NCI-H460 (cell line): ENCODE results near the gene ATF6. TPM values are rescaled to one million over a fixed set of nuclear protein-coding genes. Genes with fewer than 3 reads are reported as not detected.

Experiments used
- DNase-seq: peaks from one replicate; pipeline ENCODE4 v3.0.0-alpha.2; 2016; ENCODE audit warnings: low read depth; ENCODE audit errors: extremely low read depth
- total RNA-seq: library from RNA; depleted of rRNA; stranded (reverse); fragments of >200 nt; shearing (Covaris generic); gene quantifications from 2 replicates; pipeline ENCODE4 v1.2.3, GENCODE V29; 2014

Gene ATF6
- total RNA-seq, 1 experiment from 2014 or later, result 56.4 TPM

DNA sequence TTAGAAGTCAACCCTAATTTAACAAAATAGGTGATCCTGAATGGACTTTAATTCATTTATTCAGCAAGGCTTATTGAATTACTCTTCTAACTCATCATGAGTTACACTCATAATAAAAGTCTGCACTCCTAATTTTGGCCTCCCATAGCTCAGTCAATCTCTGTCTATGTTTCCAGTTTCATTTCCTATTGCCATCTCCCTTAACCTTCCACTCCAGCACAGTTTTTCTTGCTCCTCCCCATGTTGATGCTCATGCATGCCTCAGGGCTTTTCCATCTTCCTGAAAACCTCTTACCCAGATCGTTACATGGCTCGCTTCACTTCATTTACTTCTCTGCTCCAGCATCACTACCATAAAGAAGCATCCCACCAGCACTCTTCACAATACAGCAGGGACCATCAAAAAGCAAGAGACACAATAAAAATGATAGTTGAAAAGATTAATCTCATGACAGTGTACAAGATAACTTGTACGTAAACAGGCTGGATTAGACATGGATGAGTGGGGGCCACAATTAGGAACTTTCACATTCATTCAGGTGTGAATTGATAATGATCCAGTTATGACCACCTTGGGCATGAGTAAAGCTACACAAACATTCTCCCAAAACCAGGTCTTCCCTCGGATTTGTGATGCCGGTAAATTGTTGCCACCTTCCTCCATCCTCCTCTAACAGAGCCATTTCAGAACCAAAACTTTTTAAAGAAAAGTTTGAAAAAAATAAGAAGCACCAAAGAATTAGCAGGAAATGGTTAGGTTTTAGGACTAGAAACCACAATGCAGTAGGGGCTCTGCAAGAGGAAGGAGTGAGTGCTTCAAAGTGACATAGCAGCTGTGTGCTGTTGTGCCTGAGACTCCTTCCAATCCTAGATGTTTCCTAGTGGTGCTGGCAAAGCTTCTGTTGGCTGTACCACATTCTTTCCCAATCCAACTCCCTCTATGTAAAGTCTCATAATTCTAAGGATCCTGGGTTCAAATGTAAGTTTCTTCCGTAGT is 167.8 kb downstream of the ATF6 start:
- no peak for DNase-seq

GRCh38 chr1:161935264-161935663 is 169.1 kb downstream of the ATF6 start:
- no peak for DNase-seq

- DNase-seq, result no peak
Measured at GRCh38 chr1:161936786-161937185, 170.7 kb downstream of the ATF6 start.

DNA sequence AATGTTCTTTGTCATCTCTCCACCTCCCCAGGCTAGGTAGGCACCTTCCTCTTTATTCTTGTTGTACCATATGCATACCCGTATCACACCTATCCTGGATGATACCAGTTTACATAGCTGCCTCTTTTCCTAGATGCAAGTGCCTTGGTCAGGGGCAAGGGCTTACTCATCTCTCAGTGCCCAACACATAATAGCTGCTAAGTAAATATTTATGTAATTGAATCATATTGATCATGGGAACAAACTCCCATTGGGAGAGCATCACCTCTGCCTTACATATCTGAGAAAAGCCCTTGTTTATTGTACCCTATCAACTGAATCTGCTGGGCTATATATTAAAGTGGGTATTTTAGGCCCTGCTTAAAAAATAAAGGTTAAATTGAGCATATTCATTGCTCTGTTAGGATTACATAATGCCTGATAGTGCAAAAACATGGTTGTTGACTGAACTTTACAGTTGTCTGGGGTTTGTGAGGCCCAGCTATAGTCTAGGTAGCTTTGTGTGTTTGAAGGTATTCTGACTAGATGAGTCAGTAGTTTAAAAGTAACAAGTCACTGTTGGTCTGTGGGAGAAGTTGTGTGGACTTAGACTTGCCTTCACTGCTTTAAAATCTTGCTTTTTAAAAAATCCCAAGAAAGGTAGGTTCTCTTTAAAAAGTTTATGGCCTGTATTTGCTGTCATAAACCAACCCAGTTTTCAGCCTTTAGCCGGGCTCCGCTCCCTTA is 174.9 kb downstream of the ATF6 start:
- DNase-seq, result no peak

- no peak for DNase-seq
Measured at GRCh38 chr1:161941726-161942436, 175.8 kb downstream of the ATF6 start.

DNA sequence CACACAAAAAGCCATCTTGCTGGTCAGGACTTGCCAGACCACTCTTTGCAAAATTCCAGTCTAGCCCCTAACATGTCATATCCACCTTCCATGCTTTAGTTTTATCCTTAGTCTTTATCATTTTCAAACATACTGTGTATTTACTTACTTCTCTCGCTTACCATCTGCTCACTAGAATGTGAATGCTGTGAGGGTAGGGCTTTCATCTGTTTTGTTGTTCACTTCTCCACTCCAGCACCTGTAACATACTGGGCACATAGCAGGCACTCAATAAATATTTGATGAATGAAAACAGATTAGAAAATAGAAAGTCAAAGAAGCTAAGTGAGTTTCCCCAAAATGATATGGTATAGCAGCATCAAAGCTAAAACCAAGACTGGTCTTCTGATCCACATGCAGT is 177.6 kb downstream of the ATF6 start:
- no peak for DNase-seq

DNA sequence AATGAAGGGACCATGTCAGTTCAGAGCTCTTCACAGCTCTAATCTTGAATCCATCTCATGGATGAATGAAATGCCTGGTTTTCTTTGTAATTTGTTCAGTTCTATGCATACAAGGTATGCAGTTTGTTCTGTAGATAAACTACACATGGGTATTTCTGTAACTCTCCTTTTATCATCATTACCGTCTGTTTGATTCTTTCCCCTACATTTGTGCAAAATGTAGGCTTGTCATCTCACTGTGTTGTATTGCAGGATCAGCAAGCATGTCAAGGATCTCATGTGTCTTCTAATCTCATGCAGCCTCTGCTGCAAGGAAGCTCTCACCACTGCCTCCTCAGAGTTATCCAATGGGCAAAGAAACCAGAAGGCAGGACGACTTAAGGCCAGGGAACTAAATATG is 178.3 kb downstream of the ATF6 start:
- no peak for DNase-seq

- DNase-seq, result no peak
Measured at GRCh38 chr1:161945306-161946060, 179.4 kb downstream of the ATF6 start.

DNA sequence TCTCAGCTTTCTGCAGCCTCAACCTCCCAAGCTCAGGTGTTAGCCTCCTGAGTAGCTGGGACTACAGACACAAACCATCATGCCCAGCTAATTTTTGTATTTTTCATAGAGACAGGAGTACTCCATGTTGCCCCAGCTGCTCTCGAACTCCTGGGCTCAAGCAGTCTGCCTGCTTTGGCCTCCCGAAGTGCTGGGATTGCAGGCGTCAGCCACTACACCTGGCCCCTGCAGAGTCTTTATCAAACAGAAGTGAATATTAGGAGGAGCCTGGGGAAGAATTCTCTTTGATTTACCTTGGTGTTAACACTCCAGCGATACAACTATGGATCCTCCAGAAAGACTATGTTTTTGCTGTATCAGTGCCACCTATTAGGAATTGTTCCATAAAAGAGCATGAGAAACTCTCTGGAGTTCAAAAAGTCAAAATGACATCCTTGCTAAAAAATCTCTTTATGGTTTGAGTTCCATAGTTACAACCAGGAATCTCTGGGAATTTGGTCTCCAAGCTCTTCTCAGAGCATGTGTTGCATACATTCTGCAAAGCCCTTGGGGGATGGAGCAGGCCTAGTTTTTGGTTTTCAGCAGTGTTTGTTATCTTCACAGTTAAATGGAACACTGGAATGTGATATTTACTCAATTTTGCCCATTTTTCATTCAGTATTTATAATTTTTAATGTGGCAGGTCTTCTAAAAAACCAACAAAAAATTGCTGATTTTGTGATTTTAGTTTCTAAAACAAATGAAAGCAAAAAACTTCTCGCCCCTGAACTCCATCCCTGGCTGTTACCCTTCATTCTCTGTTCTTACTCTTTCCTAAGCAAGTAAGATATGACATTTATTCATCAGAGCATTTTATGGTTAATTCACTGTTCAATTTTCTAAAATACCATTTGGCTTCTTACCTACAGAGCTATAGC is 180.2 kb downstream of the ATF6 start:
- DNase-seq, result no peak

DNA sequence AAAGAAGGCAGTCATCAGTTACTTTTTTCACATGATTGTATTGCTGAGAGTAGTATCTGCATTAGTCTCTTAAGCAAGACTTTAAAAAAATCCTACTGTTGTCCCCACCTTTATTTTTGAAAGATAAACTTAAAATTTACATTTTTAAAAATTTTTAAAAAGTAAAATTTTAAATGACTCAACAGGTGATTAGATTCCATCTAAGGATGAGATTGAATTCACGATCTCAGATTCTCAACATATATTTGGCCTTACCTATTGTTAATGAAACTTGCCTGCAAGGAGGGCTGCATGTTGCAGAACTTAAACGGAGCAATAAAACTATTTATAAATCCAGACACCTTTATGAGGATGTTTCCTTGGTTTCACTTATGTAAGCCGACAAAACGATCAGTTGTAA is 182.3 kb downstream of the ATF6 start:
- DNase-seq, result no peak

- DNase-seq, result no peak
Measured at GRCh38 chr1:161949548-161949947, 183.4 kb downstream of the ATF6 start.

DNA sequence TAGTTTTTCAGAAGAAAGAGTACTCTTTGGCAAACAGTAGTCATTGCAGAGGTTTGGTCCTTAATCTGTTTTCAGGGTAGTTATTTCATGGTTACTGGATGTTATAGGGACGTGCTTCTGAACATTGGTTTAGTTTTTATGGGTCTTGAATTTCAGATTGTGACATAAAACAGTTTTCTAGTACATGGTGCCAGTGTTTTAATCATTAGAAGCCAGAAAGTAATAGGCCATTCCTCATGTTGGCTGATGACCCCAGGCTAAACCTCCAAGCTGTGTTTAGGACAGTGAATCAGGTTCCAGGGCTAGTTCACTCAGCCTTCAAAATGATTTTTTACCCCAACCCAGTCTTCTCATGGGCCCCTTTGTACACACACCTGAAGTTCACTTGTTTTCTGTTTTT is 184.3 kb downstream of the ATF6 start:
- DNase-seq, result no peak

DNA sequence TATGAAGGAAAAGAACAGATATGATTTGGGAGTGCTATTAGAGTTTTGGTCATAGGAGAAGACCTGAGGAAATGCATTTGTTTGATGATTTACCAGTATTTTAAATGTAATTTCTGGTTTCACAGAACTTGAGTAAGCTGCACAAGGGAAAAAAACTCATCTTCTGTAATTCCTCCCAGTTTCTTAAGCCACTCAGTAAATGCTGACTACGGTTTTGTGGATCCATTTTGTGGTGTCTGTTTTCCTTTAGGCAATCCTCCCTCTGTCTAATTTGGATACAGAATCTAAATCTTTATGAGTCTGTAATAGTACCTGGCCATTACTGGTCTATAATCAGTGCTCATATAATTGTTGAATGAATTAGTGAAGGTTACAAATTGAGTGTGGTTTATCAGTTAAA is 185.5 kb downstream of the ATF6 start:
- DNase-seq, result no peak

GRCh38 chr1:161952607-161953172 is 186.6 kb downstream of the ATF6 start:
- no peak for DNase-seq

- no peak for DNase-seq
Measured at GRCh38 chr1:161953256-161953920, 187.3 kb downstream of the ATF6 start.

GRCh38 chr1:161954050-161954449 is 187.9 kb downstream of the ATF6 start:
- no peak for DNase-seq

DNA sequence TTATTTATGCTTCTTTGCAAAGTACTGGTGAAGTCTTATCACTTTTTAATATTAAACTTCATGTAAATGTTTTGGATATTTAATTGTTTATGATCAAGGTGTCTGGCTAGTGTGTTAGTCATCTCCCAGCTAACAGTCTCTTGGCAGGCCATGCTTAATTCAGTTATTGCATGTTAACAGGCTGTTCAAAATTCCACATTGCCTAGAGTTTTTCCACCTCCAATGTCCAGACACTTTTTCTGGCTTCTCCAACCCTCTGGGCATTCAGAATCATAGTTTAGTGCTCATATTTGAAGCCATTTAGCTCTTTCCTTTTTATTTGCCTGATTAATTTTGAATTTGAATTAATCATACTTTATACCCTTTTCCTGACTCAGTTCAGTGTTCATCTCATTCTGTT is 188.3 kb downstream of the ATF6 start:
- DNase-seq, result no peak

GRCh38 chr1:161955606-161956005 is 189.5 kb downstream of the ATF6 start:
- no peak for DNase-seq

- DNase-seq, result no peak
Measured at GRCh38 chr1:161956097-161956496, 190.0 kb downstream of the ATF6 start.
